ENCODE results near the gene ESYT1.

Gene ESYT1

DNA sequence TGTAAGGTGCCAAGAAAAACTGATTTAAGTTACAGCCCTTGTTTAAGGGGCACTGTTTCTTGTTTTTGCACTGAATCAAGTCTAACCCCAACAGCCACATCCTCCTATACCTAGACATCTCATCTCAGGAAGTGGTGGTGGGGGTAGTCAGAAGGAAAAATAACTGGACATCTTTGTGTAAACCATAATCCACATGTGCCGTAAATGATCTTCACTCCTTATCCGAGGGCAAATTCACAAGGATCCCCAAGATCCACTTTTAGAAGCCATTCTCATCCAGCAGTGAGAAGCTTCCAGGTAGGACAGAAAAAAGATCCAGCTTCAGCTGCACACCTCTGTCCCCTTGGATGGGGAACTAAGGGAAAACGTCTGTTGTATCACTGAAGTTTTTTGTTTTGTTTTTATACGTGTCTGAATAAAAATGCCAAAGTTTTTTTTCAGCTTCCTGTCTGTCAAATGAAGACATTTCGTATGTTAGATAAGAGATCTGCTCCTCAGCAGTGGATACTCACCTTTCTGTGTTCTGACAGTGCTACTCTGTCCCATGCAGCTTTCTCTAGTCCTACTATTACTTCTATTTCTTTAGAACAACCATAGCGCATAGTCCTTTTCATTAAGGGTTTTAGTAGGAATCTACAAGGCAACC lies 24.9 kb upstream of the ESYT1 start:
- in situ Hi-C loops (cut with HindIII; ENCODE audit: low sequenced_read_pairs) = no loop called here

DNA sequence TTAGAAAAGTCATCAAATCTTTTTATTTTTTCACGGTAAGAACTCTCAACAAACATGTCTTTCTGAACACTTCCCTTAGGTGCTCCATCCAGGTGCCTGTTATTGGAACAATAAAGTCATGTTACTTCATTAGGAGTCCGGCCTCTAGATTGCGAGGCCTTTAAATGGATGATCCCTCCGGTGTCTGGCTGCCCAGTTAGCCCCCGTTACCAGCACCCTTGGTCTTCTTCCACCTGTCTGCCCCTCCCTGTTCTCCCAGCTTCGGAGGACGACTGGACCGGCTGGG lies 24.3 kb upstream of the ESYT1 start:
- in situ Hi-C loops (cut with HindIII; ENCODE audit: low sequenced_read_pairs) = no loop called here

DNA sequence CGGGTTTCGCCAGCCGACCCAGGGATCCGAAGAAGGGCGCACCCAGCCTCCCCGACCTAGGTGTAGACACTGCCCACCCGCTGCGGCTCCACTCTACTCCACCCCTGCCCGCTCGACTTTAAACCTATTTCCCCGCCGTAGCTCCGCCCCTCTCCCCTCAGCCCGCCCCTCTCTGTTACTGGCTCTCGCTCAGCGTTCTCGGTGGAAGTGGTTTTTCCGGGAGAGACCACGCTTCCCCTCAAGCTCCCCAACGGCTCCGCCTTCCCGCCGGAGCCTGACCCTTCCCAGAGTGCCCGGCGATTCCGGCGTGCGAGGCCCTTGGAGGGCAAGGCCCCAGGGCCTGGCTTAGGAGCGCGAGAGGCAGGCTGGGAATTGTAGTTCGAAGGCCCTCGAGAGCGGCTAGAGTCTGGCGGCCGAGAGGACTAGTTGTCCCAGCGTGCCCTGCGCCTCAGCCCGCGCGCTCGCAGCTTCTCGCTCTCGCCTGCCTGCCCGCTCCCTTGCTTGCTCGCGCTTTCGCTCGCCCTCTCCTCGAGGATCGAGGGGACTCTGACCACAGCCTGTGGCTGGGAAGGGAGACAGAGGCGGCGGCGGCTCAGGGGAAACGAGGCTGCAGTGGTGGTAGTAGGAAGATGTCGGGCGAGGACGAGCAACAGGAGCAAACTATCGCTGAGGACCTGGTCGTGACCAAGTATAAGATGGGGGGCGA lies 23.8 kb upstream of the ESYT1 start, which contains the start of gene PA2G4:
TSS of gene PA2G4 (plus strand) at position 451 of the 706 bp plus-strand sequence. CDS start at position 630, 179 bp downstream.
- in situ Hi-C loops (cut with HindIII; ENCODE audit: low sequenced_read_pairs) = no loop called here

DNA sequence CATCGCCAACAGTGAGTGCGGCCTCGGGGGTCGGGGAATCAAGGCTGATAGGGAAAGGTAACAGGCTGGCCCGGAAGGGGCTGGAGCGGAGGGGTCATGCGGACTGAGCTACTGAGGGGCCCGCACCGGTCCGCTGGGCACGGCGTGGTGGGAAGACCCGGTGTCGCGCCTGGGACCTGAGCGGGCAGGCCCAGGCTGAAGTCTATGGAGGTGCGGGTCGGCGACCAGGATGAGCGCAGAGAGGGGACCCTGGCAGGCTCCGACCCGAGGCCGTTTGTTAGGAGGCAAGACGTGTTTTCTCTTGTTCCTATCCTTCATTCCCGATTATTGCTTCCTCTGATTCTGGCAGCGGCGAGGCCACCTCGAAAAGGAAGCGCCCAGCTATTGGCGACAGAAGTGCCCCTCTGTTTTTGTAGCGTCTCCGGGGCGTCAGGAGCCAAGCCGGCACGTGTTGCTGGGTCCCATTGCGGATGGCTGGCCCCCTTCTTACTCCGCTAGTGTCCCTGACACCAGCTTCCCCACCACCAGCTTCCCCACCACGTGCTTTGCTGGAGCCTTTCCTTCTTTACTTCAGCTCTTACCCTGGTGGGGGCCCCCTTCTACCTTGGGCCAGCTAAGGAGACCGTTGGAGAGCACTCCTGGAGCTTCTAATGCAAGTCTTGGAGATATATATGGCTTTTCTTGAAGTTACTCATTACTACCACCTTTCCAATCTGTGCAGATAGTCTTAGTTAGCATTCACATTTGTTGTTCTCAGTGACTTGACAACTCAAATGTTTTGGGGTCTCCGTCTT lies 23.1 kb upstream of the ESYT1 start:
- in situ Hi-C loops (cut with HindIII; ENCODE audit: low sequenced_read_pairs) = no loop called here

DNA sequence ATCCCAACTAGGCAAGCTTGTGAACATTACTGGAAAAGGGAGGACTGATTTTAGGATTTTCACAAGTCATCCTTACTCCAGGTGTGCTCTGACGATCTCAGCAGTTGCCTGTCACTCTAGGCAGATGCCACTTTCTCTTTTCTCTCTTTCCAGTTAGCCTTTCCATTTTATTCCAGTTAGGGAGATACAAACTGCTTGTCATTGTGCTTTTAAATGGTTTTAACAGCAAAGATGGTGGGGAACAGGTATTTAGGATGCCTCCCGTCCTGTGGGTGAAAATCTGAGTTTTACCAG lies 22.5 kb upstream of the ESYT1 start:
- in situ Hi-C loops (cut with HindIII; ENCODE audit: low sequenced_read_pairs) = no loop called here

DNA sequence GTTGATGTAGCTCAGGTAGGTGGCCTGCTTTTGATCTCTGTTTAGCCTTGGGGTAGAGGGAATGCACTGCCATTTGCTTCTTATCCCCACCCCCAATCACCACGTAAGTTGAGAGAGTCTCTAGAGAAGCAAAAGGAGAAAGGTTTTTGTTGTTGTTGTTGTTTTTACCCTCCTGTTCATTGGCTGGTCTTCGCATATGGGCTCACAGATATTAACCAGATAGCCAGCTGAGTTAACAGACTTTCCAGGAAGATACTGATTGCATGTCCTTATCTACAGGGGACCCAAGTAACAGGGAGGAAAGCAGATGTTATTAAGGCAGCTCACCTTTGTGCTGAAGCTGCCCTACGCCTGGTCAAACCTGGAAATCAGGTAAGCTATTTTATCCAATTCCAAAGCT lies 20.8 kb upstream of the ESYT1 start:
- in situ Hi-C loops (cut with HindIII; ENCODE audit: low sequenced_read_pairs) = no loop called here

- in situ Hi-C loops (cut with HindIII; ENCODE audit: low sequenced_read_pairs) = no loop called here
Measured at GRCh38 chr12:56110571-56110970, 17.5 kb upstream of the ESYT1 start.

DNA sequence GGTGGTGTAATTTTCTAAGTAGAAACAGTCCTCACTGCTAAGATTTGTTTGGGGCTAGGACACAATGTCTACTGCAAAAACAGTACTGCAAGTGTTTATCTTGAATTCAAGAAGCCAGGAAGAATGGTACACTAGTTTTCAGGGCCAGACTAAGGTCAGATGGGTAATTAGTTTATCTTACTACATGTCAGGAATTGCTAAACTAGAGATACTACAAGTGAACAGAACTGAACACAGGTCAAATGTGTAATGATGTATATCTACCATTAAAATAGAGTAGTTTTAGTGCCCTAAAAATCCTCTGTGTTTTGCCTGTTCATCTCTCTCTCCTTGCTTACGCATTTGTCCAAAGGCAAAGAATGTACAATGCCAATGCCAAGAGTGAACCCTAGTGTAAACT lies 14.0 kb upstream of the ESYT1 start:
- in situ Hi-C loops (cut with HindIII; ENCODE audit: low sequenced_read_pairs) = no loop called here

DNA sequence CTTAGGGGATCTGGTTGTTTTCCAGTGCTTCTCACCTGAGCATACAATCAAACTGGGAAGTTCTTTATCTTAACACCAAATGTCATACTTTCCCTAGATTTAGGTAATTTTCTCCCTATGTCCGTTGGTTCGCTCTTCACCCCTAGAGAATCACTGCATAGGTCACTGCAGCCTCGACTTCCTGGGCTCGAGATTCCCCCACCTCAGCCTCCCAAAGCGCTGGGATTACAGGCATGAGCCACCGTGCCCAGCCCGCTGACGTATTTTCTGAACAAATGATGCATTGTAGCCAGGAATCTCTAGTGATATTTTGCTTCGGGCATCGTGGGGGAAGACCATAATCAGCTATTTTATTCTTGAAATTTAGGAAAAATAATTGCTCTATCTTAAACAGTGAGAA lies 12.7 kb upstream of the ESYT1 start:
- in situ Hi-C loops (cut with HindIII; ENCODE audit: low sequenced_read_pairs) = loop anchor here (5.0 kb wide), 1 partner anchor 77 kb away; no protein-coding TSS in a partner anchor

DNA sequence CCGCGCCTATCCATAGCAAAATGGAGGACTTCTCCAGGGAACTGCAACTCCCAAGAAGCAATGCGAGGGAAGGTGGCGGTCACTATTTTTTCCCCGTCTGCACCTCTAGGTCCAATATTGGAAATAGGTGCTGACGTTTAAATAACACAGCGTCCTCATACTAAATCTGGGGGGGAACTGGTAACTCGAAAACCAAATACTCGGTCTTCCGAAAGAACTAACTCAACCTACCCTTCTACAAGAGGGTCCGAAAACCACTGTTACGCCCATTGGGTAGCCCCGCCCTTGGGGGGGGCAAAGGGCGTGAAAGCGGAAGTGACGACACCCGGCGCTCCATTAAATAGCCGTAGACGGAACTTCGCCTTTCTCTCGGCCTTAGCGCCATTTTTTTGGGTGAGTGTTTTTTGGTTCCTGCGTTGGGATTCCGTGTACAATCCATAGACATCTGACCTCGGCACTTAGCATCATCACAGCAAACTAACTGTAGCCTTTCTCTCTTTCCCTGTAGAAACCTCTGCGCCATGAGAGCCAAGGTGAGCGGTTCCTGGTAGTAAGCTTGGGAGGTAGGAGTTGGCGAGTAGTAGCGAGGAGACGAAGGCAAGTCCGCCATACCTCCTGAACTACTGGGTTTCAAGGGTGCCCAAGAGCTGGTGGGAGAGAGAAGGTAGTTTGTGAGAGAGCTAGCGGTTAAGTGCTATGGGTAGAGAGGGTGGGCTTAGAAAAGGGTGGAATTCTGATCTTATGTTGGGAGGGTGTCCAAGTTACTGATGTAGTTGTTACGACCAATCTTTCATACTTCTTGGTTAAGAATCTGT lies 11.6 kb upstream of the ESYT1 start, which contains the start of gene RPL41:
TSS of gene RPL41 (plus strand) at position 367 of the 815 bp plus-strand sequence.
- in situ Hi-C loops (cut with HindIII; ENCODE audit: low sequenced_read_pairs) = loop anchor here (5.0 kb wide), 1 partner anchor 76 kb away; no protein-coding TSS in a partner anchor

GRCh38 chr12:56117082-56117706 lies 10.9 kb upstream of the ESYT1 start:
- in situ Hi-C loops (cut with HindIII; ENCODE audit: low sequenced_read_pairs) = loop anchor here (5.0 kb wide), 1 partner anchor 75 kb away; no protein-coding TSS in a partner anchor

- in situ Hi-C loops (cut with HindIII; ENCODE audit: low sequenced_read_pairs) = loop anchor here (5.0 kb wide), 1 partner anchor 74 kb away; no protein-coding TSS in a partner anchor
Measured at GRCh38 chr12:56117778-56118687, 10.0 kb upstream of the ESYT1 start, which contains the start of gene ZC3H10. Gene ZC3H10, plus strand, starts transcription at chr12:56118266. Its CDS starts 2,297 bp downstream, at chr12:56120563.

- in situ Hi-C loops (cut with HindIII; ENCODE audit: low sequenced_read_pairs) = loop anchor here (5.0 kb wide), 1 partner anchor 73 kb away; no protein-coding TSS in a partner anchor
Measured at GRCh38 chr12:56118688-56119357, 9.2 kb upstream of the ESYT1 start.

- in situ Hi-C loops (cut with HindIII; ENCODE audit: low sequenced_read_pairs) = loop anchor here (5.0 kb wide), 1 partner anchor 73 kb away; no protein-coding TSS in a partner anchor
Measured at GRCh38 chr12:56119361-56119796, 8.7 kb upstream of the ESYT1 start.

GRCh38 chr12:56120158-56120846 lies 7.8 kb upstream of the ESYT1 start:
- in situ Hi-C loops (cut with HindIII; ENCODE audit: low sequenced_read_pairs) = no loop called here

GRCh38 chr12:56121204-56121870 lies 6.7 kb upstream of the ESYT1 start:
- in situ Hi-C loops (cut with HindIII; ENCODE audit: low sequenced_read_pairs) = no loop called here

GRCh38 chr12:56122637-56123036 lies 5.4 kb upstream of the ESYT1 start:
- in situ Hi-C loops (cut with HindIII; ENCODE audit: low sequenced_read_pairs) = no loop called here
